HG03575 (cell line): ENCODE results near the gene SGCD.

Experiments used
- ATAC-seq: cut with Tn5 transposase; IDR thresholded peaks from one replicate; pipeline ENCODE4 v1.9.1; 2021; ENCODE audit not compliant: unreplicated experiment, insufficient number of reproducible peaks, low FRiP score; ENCODE audit errors: extremely low read depth

SGCD gene

GRCh38 chr5:156356238-156356637, 29.3 kb downstream of the SGCD start:
- no peak for ATAC-seq

- ATAC-seq: peak; percentile 53
Observed at GRCh38 chr5:156359476-156359875, 32.5 kb downstream of the SGCD start.

GRCh38 chr5:156361436-156362109, 34.6 kb downstream of the SGCD start:
- ATAC-seq: no peak

GRCh38 chr5:156363861-156364260, 36.9 kb downstream of the SGCD start:
- no peak for ATAC-seq

GRCh38 chr5:156366521-156366920, 39.6 kb downstream of the SGCD start:
- no peak for ATAC-seq

GRCh38 chr5:156367597-156367996, 40.6 kb downstream of the SGCD start:
- no peak for ATAC-seq

- peak; percentile 45 for ATAC-seq
Observed at GRCh38 chr5:156375895-156376495, 49.0 kb downstream of the SGCD start.

- no peak for ATAC-seq
Observed at GRCh38 chr5:156376751-156377150, 49.8 kb downstream of the SGCD start.

GRCh38 chr5:156378159-156378558, 51.2 kb downstream of the SGCD start:
- no peak for ATAC-seq

GRCh38 chr5:156379206-156379605, 52.2 kb downstream of the SGCD start:
- ATAC-seq: no peak

GRCh38 chr5:156380848-156381247, 53.9 kb downstream of the SGCD start:
- no peak for ATAC-seq

- no peak for ATAC-seq
Observed at GRCh38 chr5:156383510-156384265, 56.7 kb downstream of the SGCD start.

GRCh38 chr5:156385416-156385815, 58.5 kb downstream of the SGCD start:
- ATAC-seq: no peak

GRCh38 chr5:156386976-156387375, 60.0 kb downstream of the SGCD start:
- no peak for ATAC-seq

- no peak for ATAC-seq
Observed at GRCh38 chr5:156387391-156387790, 60.4 kb downstream of the SGCD start.

- ATAC-seq: no peak
Observed at GRCh38 chr5:156388233-156388632, 61.3 kb downstream of the SGCD start.

GRCh38 chr5:156391139-156391538, 64.2 kb downstream of the SGCD start:
- no peak for ATAC-seq

GRCh38 chr5:156393980-156394379, 67.0 kb downstream of the SGCD start:
- no peak for ATAC-seq

GRCh38 chr5:156394642-156395305, 67.8 kb downstream of the SGCD start:
- ATAC-seq: no peak

- ATAC-seq: no peak
Observed at GRCh38 chr5:156395306-156395675, 68.3 kb downstream of the SGCD start.
